ENCODE measurements around the gene ZNF837. TPM values are rescaled to one million over a fixed set of nuclear protein-coding genes. Genes with fewer than 3 reads are reported as not detected.

The ZNF837 gene
- total RNA-seq, 4 donors from 2014 or later: 2.4 to 6.7 (median 3.3) TPM

DNA sequence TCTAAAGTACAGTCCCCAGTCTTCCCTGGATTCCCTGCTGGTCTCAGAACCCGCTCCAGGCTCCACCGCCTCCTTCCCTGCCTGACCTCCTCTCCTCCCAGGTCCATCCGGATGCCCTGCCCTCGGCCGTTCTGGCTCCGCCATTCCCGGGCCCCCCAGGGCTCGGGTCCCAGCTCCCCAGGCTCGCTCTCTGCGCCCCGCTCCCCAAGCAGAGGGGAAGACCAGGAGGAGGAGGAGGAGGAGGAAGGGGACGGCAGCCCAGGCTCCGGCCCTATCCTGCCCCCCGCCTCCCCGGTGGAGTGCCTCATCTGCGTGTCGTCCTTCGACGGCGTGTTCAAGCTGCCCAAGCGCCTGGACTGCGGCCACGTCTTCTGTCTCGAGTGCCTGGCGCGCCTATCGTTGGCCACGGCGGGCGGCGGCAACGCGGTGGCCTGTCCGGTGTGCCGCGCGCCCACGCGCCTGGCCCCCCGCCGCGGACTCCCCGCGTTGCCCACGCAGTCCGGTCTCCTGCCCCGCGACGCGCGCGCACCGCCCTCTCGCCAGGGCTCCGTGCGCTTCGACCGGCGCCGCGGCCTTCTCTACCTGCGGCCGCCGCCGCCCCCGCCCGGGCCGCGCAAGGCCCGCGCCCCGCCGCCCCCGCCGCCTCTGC is 15.3 kb upstream of the ZNF837 start:
- Histone ChIP-seq H3K27me3 (peaks cover 0 to 28% (median 0%) of the 10 kb centered on the region in 4 donors), H3K4me1 (peaks cover 28 to 76% (median 33%) of the 10 kb centered on the region in 3 donors), H3K27ac (peak overlapping the region; percentile 50 to 90 (median 82)), H3K4me3 (peak overlapping the region; percentile 46 to 61 (median 54)), H3K9me3 (no peaks in the 10 kb centered on the region), H3K36me3 (peaks cover 13 to 42% (median 25%) of the 10 kb centered on the region in 3 donors)
- TF ChIP-seq CTCF (IDR thresholded peaks at IDR 0.05) (no peak), POLR2A (IDR thresholded peaks at IDR 0.05) (no peak)
- WGBS, 2 donors: 0 to 6% methylated on average over 1 to 13 of the region's 75 CpGs
- intact Hi-C loops (cut with DNase I): no loop called here
- no peak for DNase-seq

- peaks cover 13 to 49% (median 25%) of the 10 kb centered on the region in 3 donors for H3K36me3 ChIP-seq
- no peaks in the 10 kb centered on the region for H3K9me3 ChIP-seq
- intact Hi-C loops (cut with DNase I): no loop called here
- TF ChIP-seq CTCF (IDR thresholded peaks at IDR 0.05): no peak
- peak in 3 of 4 donors; percentile 25 to 46 (median 43) for TF ChIP-seq POLR2A (IDR thresholded peaks at IDR 0.05)
- peaks cover 0 to 28% (median 0%) of the 10 kb centered on the region in 4 donors for H3K27me3 ChIP-seq
- H3K27ac ChIP-seq: peak within 1 kb of the TSS; percentile 62 to 90 (median 82)
- 2 to 25% methylated on average over 7 to 16 of the region's 21 CpGs for WGBS, 2 donors
- peak within 1 kb of the TSS; percentile 46 to 61 (median 54) for H3K4me3 ChIP-seq
- DNase-seq: no peak
- H3K4me1 ChIP-seq: peaks cover 22 to 76% (median 27%) of the 10 kb centered on the region in 3 donors
Measured at GRCh38 chr19:58395220-58395978, 14.6 kb upstream of the ZNF837 start, which contains the start of gene RNF225. TSS of gene RNF225 (plus strand) at chr19:58395656. CDS start at chr19:58396090, 434 bp downstream.

GRCh38 chr19:58394821-58395219 is 14.0 kb upstream of the ZNF837 start:
- intact Hi-C loops (cut with DNase I): no loop called here
- no peak for DNase-seq
- Histone ChIP-seq H3K36me3 (peaks cover 16 to 54% (median 25%) of the 10 kb centered on the region in 3 donors), H3K4me3 (no peak overlapping the region), H3K9me3 (no peaks in the 10 kb centered on the region), H3K27me3 (peaks cover 0 to 28% (median 0%) of the 10 kb centered on the region in 4 donors), H3K4me1 (peaks cover 23 to 76% (median 25%) of the 10 kb centered on the region in 3 donors), H3K27ac (peak overlapping the region; percentile 62 to 90 (median 82))
- no peak for TF ChIP-seq POLR2A (IDR thresholded peaks at IDR 0.05)
- no peak for TF ChIP-seq CTCF (IDR thresholded peaks at IDR 0.05)
- WGBS, 2 donors: 50 to 80% methylated on average over 1 to 2 of the region's 3 CpGs

DNA sequence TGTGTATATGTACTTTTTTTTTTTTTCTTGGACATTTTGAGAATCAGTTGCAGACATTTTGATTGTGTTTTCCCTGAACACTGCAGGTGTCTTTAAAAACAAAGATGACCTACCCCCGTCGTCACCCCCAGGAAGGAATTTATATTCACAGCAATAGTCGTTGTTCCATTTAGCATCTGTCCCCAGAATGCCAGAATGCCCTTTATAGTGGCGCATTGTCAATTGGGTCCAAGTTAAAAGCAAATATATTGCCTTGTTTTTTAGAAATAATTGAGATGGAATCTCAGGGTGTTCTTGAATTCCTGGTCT is 12.8 kb upstream of the ZNF837 start:
- 79 to 80% methylated on average over 4 of the region's 4 CpGs for WGBS, 2 donors
- intact Hi-C loops (cut with DNase I): no loop called here
- Histone ChIP-seq H3K4me1 (peaks cover 25 to 86% (median 26%) of the 10 kb centered on the region in 3 donors), H3K9me3 (no peaks in the 10 kb centered on the region), H3K27ac (peak overlapping the region in 2 of 4 donors; percentile 89 to 90), H3K4me3 (no peak overlapping the region), H3K36me3 (peaks cover 18 to 66% (median 25%) of the 10 kb centered on the region in 3 donors), H3K27me3 (peaks cover 0 to 28% (median 0%) of the 10 kb centered on the region in 4 donors)
- no peak for DNase-seq
- TF ChIP-seq CTCF (IDR thresholded peaks at IDR 0.05): no peak
- no peak for TF ChIP-seq POLR2A (IDR thresholded peaks at IDR 0.05)
